Measurements from ENCODE around the gene VKORC1. TPM values are rescaled to one million over a fixed set of nuclear protein-coding genes. Genes with fewer than 3 reads are reported as not detected.

VKORC1 gene
- total RNA-seq, 2 experiments from 2014 or later = 66.3 to 68.9 TPM

DNA sequence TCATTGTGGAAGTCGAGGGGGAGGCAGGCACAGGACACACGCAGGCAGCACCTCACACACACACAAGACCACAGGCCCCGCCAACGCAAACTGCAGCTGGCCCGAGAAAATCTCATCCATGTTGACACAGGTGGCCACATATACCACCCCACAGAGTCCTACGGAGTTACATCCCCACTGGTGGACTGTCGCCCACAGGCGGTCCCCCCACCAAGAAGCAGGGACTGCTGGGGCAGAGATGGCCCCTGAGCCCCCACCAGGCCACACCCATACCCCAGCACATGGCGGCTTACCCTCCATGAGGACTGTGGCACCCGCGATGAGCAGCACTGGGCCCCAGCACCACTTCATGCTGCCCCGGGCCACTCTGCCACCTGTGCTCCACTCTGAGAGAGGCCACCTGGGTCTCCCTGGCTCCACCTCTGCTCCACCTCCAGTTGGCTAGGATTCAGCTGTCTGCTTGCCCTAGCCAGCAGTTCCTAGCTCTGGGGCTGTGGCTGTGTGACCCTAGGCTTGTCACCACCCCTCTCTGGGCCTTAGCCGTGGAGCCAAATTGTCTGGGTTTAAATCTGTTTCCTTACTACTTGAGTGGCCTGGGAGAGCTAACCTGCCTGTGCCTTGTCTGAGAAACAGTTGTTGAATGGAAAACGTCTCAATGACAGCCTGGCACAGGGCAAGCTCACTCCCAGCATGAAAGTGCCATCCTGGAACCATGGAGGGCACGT lies 6.0 kb downstream of the VKORC1 start, which contains the start of gene PRSS53:
Gene PRSS53 (minus strand): TSS at position 485 of the 725 bp plus-strand sequence. CDS start 134 bp downstream, at position 351.
- no peak within 1 kb of the TSS for H3K4me3 Mint-ChIP-seq
- no peaks in the 10 kb centered on the region for H3K9me3 Mint-ChIP-seq (ENCODE audit: low read depth)
- peaks cover 6% of the 10 kb centered on the region for H3K36me3 Mint-ChIP-seq
- ATAC-seq = no peak
- no peaks in the 10 kb centered on the region for H3K27me3 Mint-ChIP-seq
- H3K27ac Mint-ChIP-seq = no peak within 1 kb of the TSS
- no peak for DNase-seq
- H3K4me1 Mint-ChIP-seq = peaks cover 10% of the 10 kb centered on the region
- CTCF ChIA-PET = interaction anchor here (1.6 kb wide), 1 partner anchor 107 kb away, joined by 3 read pairs; no protein-coding TSS in a partner anchor

- Mint-ChIP-seq H3K4me3 (no peak overlapping the region), H3K9me3 (ENCODE audit: low read depth) (no peaks in the 10 kb centered on the region), H3K27ac (no peak overlapping the region), H3K36me3 (peaks cover 6% of the 10 kb centered on the region), H3K27me3 (no peaks in the 10 kb centered on the region), H3K4me1 (peaks cover 6% of the 10 kb centered on the region)
- no peak for ATAC-seq
- CTCF ChIA-PET = no interaction called here
- no peak for DNase-seq
Observed at GRCh38 chr16:31087971-31088370, 6.6 kb downstream of the VKORC1 start.

GRCh38 chr16:31087481-31087880 lies 7.1 kb downstream of the VKORC1 start:
- DNase-seq = no peak
- Mint-ChIP-seq H3K9me3 (ENCODE audit: low read depth) (no peaks in the 10 kb centered on the region), H3K4me3 (no peak overlapping the region), H3K27me3 (no peaks in the 10 kb centered on the region), H3K27ac (no peak overlapping the region), H3K4me1 (peaks cover 1% of the 10 kb centered on the region), H3K36me3 (peaks cover 6% of the 10 kb centered on the region)
- CTCF ChIA-PET = no interaction called here
- no peak for ATAC-seq

- DNase-seq (no peak), ATAC-seq (no peak)
- Mint-ChIP-seq H3K4me3 (no peak overlapping the region), H3K4me1 (peaks cover 2% of the 10 kb centered on the region), H3K27me3 (no peaks in the 10 kb centered on the region), H3K36me3 (peaks cover 8% of the 10 kb centered on the region), H3K27ac (no peak overlapping the region), H3K9me3 (ENCODE audit: low read depth) (no peaks in the 10 kb centered on the region)
- CTCF ChIA-PET = interaction anchor here (1.4 kb wide), 1 partner anchor 9 kb away, joined by 5 read pairs; the partner anchor contains the start of gene VKORC1
Observed at GRCh38 chr16:31086629-31086906, 8.0 kb downstream of the VKORC1 start.

GRCh38 chr16:31085873-31086628 lies 8.5 kb downstream of the VKORC1 start:
- H3K9me3 Mint-ChIP-seq (ENCODE audit: low read depth) = no peaks in the 10 kb centered on the region
- H3K4me3 Mint-ChIP-seq = no peak overlapping the region
- H3K4me1 Mint-ChIP-seq = peaks cover 2% of the 10 kb centered on the region
- no peak overlapping the region for H3K27ac Mint-ChIP-seq
- peaks cover 8% of the 10 kb centered on the region for H3K36me3 Mint-ChIP-seq
- CTCF ChIA-PET = interaction anchor here (1.4 to 1.5 kb wide), 2 partner anchors 9 to 31 kb away, joined by 3 to 5 read pairs; partner anchors contain the start of genes KAT8 and VKORC1
- no peaks in the 10 kb centered on the region for H3K27me3 Mint-ChIP-seq
- ATAC-seq (no peak), DNase-seq (no peak)

GRCh38 chr16:31085411-31085810 lies 9.2 kb downstream of the VKORC1 start:
- no peaks in the 10 kb centered on the region for H3K27me3 Mint-ChIP-seq
- no peak overlapping the region for H3K27ac Mint-ChIP-seq
- no peak overlapping the region for H3K4me3 Mint-ChIP-seq
- no peaks in the 10 kb centered on the region for H3K9me3 Mint-ChIP-seq (ENCODE audit: low read depth)
- CTCF ChIA-PET = interaction anchor here (1.4 to 1.5 kb wide), 3 partner anchors 10 to 101 kb away, joined by 3 to 5 read pairs (median 4); partner anchors contain the start of genes HSD3B7, KAT8 and VKORC1
- ATAC-seq = no peak
- DNase-seq = no peak
- peaks cover 9% of the 10 kb centered on the region for H3K4me1 Mint-ChIP-seq
- peaks cover 9% of the 10 kb centered on the region for H3K36me3 Mint-ChIP-seq

DNA sequence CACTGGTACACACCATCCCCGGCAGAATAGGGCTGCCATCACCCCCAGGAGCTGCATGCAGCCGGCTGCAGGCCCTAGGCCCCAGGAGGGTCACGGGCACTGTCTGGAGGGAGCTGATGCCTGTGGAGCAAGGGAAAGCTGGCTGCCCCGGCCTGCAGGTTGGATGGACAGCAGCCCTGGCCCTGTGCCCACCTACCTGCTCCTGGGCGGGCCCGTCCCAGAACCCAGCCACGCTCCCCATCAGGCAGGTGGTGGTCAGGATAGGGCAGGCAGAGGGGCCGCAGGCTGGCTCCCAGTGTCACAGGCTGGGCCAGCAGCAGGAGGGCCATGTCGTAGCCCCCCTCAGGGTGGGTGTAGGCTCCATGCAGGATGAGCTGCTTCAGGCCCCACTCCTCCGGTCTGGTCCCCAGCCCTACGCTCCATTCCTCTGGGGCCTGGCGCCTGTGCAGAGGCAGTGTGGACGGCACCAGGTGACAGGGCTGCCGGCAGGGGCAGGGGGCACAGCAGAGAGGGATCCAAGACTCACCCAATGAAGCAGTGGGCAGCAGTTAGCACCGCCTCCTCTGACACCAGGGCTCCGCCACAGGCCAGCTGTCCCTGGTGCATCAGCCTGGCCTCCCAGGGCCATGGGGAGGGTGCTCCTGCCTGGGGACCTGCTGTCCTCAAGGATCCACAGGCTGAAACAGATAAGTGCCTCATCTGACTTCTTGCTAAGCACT lies 9.9 kb downstream of the VKORC1 start:
- no peak for DNase-seq
- no peak for ATAC-seq
- no peaks in the 10 kb centered on the region for H3K27me3 Mint-ChIP-seq
- CTCF ChIA-PET = interaction anchor here (1.4 to 1.5 kb wide), 2 partner anchors 33 to 100 kb away, joined by 3 to 4 read pairs; partner anchors contain the start of genes HSD3B7 and KAT8
- peaks cover 11% of the 10 kb centered on the region for H3K4me1 Mint-ChIP-seq
- H3K4me3 Mint-ChIP-seq = no peak overlapping the region
- peaks cover 10% of the 10 kb centered on the region for H3K36me3 Mint-ChIP-seq
- H3K9me3 Mint-ChIP-seq (ENCODE audit: low read depth) = no peaks in the 10 kb centered on the region
- no peak overlapping the region for H3K27ac Mint-ChIP-seq

DNA sequence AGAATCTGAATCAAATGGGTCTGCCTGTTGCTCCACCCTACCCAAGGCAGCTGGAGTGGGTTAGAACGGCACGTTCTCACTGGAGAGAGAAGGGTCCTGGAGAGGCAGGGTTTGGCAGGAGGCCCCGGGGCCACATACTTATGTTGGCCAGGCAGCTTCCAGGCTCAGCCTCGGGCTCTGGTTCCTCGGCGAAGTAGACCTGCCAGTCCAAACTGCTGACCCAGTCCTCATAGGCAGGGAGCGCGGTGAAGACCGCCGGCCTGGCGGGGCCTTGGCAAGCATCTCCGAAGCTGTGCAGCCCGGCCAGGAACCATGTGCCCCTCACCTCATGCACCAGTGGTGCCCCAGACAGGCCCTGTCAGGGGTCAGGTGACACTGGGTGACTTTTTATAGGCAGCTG lies 10.6 kb downstream of the VKORC1 start:
- H3K27me3 Mint-ChIP-seq = no peaks in the 10 kb centered on the region
- H3K9me3 Mint-ChIP-seq (ENCODE audit: low read depth) = no peaks in the 10 kb centered on the region
- H3K36me3 Mint-ChIP-seq = peaks cover 13% of the 10 kb centered on the region
- no peak for ATAC-seq
- CTCF ChIA-PET = interaction anchor here (1.4 kb wide), 1 partner anchor 99 kb away, joined by 4 read pairs; the partner anchor contains the start of gene HSD3B7
- no peak overlapping the region for H3K4me3 Mint-ChIP-seq
- H3K27ac Mint-ChIP-seq = no peak overlapping the region
- DNase-seq = no peak
- peaks cover 19% of the 10 kb centered on the region for H3K4me1 Mint-ChIP-seq

DNA sequence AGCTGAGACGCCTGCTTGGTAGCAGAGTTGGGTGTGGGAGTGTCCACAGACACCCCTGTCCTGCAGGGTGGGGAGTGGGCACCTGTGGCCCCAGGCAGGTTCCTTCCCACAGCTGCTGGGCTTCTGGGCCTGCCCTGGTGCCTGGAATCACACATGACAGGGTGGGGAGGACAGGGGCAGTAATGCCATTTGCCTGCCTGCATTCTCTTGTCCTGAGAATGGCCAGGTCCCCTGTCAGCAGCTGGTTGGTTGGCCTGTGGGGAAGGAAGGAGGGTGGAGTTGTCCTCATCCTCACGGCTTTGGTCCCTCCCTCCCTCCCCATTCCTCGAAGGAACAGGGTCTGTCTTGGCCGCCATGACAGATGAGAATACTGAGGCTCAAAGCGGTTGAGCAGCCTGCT lies 11.0 kb downstream of the VKORC1 start:
- Mint-ChIP-seq H3K36me3 (peaks cover 17% of the 10 kb centered on the region), H3K27me3 (no peaks in the 10 kb centered on the region), H3K4me3 (no peak overlapping the region), H3K9me3 (ENCODE audit: low read depth) (no peaks in the 10 kb centered on the region), H3K27ac (no peak overlapping the region), H3K4me1 (peaks cover 23% of the 10 kb centered on the region)
- DNase-seq (no peak), ATAC-seq (no peak)
- CTCF ChIA-PET = no interaction called here

GRCh38 chr16:31083081-31083480 lies 11.5 kb downstream of the VKORC1 start:
- ATAC-seq = no peak
- H3K9me3 Mint-ChIP-seq (ENCODE audit: low read depth) = no peaks in the 10 kb centered on the region
- CTCF ChIA-PET = no interaction called here
- H3K4me3 Mint-ChIP-seq = no peak overlapping the region
- H3K36me3 Mint-ChIP-seq = peaks cover 22% of the 10 kb centered on the region
- no peak overlapping the region for H3K27ac Mint-ChIP-seq
- no peaks in the 10 kb centered on the region for H3K27me3 Mint-ChIP-seq
- peaks cover 27% of the 10 kb centered on the region for H3K4me1 Mint-ChIP-seq
- DNase-seq = no peak

DNA sequence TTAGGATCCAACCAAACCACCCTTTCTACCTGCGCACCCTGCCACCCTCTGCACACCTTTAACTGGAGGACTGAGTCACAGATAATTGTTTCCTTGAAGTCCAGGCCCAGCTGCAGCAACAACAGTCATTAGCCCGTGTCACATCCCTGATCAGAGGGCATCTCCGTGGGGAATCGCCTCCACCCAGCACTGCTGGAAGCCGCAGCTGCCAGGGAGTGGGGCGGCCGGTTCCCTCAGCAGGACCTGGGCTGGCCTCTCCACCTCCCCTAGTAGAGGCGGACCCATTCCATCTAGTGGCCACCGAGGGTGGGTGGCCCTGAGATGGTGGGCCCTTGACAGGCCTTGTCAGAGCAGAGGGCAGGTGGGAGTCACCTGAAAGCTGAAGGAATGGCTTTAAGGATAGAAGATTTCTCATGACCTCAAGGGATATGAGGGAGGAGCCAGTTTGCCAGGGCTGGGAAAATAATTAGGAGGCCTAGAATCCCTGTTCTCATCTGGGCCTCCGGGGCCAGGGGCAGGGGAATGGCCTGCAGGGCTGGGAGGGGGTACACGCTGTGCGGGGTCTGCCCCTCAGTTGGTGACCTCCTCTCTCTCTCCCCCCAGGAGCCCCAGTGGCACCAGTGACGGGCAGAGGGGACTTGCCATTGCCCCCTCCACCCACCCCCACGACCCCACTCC lies 12.1 kb downstream of the VKORC1 start:
- DNase-seq = no peak
- CTCF ChIA-PET = no interaction called here
- Mint-ChIP-seq H3K36me3 (peaks cover 27% of the 10 kb centered on the region), H3K4me3 (no peak overlapping the region), H3K4me1 (peaks cover 31% of the 10 kb centered on the region), H3K27ac (peak overlapping the region; percentile 16), H3K27me3 (no peaks in the 10 kb centered on the region), H3K9me3 (ENCODE audit: low read depth) (no peaks in the 10 kb centered on the region)
- no peak for ATAC-seq

DNA sequence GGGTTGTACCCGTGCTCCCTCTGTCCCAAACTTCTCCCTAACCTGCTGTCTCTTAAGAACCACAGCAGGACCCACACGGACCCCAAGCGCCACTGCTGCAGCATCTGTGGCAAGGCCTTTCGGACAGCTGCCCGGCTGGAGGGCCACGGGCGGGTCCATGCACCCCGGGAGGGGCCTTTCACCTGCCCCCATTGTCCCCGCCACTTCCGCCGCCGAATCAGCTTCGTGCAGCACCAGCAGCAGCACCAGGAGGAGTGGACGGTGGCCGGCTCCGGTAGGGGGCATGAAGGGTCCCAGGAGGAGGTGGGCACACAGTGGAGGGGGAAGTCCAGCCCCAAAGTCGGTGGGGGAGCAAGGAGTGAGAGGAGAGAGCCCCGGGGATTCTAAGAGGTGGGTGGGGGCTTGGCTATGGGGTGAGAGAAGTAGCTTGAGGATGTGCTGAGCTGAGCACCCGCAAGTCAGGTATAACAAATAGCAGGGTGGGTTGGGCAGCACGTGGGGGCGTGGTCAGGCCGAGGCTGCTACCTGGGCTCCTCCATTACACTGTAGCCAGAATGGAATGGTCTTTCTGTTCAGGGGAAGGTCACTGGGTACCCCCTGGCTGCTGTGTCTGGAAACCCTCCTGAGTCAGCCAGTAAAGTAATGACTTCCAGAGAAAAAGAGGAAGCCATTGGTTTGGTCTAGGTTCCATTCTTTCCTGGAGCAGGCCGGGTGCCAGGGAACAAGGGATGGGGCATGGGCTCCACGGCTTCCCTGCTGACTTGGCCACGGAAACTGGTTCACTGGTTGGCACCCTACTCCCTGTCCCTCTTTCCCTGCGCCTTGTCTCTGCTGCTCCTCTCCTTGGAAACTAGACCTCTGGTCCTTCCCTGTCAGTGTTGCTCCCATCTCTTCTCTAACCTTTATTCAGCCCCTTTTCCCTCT lies 12.9 kb downstream of the VKORC1 start:
- Mint-ChIP-seq H3K36me3 (peaks cover 29% of the 10 kb centered on the region), H3K27me3 (no peaks in the 10 kb centered on the region), H3K4me3 (no peak overlapping the region), H3K9me3 (ENCODE audit: low read depth) (no peaks in the 10 kb centered on the region), H3K27ac (peak overlapping the region; percentile 16), H3K4me1 (peaks cover 31% of the 10 kb centered on the region)
- CTCF ChIA-PET = no interaction called here
- DNase-seq (no peak), ATAC-seq (no peak)

Data from activated CD8-positive, alpha-beta memory T cell treated with anti-CD3 and anti-CD28 coated beads, Interleukin-2, amount 10 ng/mL, durations not matched to agents 7 days and 5 days (primary cell).